Tibial nerve (tissue), 3 donors: ENCODE data around the gene MAGEF1.

ENCODE experiments used
- POLR2A ChIP-seq, 2 donors: fragments of 450-650 bp; IDR thresholded peaks; one replicate each; pipeline ENCODE4 v1.6.1; 2017; ENCODE audit warnings: antibody characterized with exemption in 2 of 2, mild to moderate bottlenecking in 2 of 2, moderate library complexity in 2 of 2
- TF ChIP-seq, protein P1 (sequence below), 5 experiments: fragments of 200-600 bp in 3 of 5; fragments of 450-650 bp in 2 of 5; sonication (generic) in 3 of 5; IDR thresholded peaks; one replicate each; pipeline ENCODE4 v1.5.1; 2016 to 2019; ENCODE audit warnings: antibody characterized with exemption in 5 of 5, mild to moderate bottlenecking in 3 of 5, moderate library complexity in 2 of 5

DNA sequence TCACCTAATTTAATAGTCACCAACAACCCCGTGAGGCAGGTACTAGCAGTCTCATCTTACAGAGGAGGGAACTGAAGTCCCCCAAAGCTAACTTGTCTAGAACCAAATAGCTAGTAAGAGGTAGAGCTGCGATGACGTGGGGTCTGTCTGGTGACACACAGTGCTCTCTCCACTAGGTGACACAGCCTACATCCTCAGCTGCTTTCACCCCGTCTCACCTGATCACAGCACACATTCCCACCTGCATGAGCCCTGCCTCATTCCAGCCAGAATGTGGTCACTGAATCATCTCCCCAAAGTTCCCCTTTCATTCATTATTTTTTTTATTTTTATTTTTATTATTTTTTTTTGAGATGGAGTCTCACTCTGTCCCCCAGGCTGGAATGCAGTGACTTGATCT is 21.3 kb upstream of the MAGEF1 start:
- TF ChIP-seq, protein P1, sequence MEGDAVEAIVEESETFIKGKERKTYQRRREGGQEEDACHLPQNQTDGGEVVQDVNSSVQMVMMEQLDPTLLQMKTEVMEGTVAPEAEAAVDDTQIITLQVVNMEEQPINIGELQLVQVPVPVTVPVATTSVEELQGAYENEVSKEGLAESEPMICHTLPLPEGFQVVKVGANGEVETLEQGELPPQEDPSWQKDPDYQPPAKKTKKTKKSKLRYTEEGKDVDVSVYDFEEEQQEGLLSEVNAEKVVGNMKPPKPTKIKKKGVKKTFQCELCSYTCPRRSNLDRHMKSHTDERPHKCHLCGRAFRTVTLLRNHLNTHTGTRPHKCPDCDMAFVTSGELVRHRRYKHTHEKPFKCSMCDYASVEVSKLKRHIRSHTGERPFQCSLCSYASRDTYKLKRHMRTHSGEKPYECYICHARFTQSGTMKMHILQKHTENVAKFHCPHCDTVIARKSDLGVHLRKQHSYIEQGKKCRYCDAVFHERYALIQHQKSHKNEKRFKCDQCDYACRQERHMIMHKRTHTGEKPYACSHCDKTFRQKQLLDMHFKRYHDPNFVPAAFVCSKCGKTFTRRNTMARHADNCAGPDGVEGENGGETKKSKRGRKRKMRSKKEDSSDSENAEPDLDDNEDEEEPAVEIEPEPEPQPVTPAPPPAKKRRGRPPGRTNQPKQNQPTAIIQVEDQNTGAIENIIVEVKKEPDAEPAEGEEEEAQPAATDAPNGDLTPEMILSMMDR (IDR thresholded peaks at IDR 0.05) = no peak
- no peak for TF ChIP-seq POLR2A (IDR thresholded peaks at IDR 0.05)
